ENCODE measurements around the gene WNT9A.

The WNT9A gene

DNA sequence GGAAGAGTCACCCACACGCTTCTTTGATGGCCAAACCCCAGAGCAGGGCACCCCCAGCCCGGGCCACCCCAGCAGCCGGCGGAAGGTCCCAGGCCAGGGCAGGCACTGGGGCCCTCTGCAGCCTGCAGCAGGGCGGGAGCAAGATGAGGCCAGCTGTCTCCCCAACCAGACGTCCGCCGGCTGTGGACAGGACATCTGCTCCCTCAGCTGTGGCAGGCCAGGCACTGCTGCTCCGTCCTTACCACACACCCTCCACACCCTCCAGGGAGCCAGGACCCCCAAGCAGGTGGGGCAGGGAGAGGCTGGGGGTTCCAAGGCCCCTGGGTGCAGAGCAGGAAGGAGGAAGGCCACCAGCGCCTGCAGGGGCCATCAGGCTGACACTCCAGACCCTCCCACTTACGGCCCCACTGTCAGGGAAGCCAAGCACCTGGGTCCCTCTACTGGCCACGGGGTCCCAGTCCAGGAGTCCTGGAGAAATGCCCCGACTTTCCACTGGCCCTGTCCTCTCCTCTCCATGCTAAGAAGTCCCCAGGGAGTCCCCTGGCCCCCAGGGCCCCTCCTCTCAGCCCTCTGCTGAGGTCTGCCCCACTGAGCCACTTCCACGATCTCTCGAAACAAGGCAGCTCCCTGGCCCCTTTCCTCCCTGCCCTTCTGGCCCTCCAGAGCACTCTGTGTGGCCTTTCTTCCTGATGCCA lies 5.6 kb downstream of the WNT9A start:
- in situ Hi-C loops (cut with HindIII; ENCODE audit: low sequenced_read_pairs) = no loop called here

DNA sequence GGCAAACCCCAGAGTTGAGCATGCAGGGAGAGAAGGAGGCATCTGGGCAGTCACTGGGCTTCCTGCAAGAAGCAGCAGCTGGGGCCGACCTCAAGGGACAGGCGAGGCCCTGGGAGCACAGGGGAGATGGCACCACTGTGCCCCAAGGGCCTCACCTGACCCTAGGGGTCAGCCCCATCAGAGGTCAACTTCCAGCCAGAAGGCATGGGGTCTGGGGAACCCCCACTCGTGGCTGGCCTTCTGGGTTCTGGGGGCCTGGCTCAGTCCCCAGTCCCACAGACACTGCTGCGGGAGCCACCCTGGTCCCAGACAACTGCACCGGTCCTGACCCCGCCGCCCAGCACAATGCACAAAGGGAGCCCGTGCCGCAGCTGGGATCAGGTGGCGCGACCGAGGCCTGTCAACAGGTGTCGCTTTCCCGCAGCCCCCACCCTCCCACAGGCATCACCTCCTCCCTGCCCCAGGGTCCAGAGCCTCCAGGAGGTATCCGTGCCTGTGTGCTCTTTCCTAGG lies 6.2 kb downstream of the WNT9A start:
- in situ Hi-C loops (cut with HindIII; ENCODE audit: low sequenced_read_pairs) = no loop called here

DNA sequence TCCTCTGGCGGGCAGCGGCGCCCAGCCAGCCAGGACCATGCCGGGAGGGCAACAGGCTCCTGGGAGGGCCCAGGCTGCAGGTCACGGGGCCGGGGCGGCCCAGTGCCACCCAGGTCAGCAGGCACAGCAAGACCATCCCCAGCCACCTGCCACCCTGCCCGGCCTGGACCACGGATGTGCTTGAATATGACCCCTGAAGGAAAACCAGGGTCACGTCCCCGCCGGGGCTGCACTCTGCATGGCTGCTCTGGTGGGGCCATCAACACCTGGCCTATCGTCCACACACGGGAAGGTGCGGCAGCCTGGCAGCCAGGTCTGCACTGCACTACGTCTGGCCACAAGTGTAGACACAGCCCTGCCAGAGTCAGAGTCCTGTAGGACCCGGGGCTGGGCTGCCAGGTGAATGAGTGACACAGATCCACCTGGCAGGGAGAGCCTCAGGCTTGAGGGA lies 6.9 kb downstream of the WNT9A start:
- in situ Hi-C loops (cut with HindIII; ENCODE audit: low sequenced_read_pairs) = no loop called here

DNA sequence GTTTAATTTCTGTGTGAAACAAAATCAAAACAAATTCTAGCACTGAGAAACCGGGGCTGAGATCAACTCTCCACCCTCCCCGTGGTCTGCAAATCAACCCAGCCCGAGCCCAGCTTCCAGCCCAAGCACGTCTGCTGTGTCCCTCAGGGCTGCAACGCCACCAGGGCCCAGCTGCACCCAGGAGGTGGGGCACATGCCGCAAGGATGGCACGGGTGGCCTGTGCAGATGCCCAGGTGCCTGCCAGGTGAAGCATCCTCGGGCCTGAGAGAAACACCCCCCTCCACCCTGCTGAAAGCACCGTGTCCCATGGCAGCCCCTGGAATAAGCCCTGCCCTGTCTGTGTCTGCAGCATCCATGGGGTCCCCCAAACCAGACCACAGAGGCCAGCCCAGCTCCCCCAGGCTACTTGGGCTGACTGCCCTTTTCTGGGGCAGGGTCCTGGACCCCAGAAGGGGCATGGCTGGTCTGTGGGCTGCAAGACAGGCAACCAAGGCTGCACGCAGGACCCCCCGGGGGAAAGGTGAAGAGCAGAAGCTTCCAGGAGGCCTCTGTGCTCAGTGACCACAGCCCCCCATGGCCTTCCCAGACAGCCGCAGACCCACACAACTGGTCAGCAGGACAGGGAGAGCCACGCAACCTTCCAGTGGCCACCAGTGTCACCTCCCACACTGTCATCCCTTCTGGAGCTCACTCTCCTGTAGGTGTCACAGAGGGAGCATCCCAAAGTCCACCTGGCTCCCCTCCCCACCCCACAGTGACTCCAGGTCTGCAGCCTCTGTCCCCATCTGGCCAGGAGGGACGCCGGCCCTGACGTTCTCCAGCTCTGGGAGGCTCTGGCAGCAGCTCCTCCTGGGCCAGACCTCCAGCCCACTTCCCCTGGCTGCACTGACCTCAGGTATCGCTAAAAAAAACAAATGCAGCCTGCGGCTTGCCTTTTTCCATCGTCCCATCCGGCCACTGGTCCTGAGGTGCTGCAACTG lies 7.7 kb downstream of the WNT9A start:
- in situ Hi-C loops (cut with HindIII; ENCODE audit: low sequenced_read_pairs) = no loop called here

DNA sequence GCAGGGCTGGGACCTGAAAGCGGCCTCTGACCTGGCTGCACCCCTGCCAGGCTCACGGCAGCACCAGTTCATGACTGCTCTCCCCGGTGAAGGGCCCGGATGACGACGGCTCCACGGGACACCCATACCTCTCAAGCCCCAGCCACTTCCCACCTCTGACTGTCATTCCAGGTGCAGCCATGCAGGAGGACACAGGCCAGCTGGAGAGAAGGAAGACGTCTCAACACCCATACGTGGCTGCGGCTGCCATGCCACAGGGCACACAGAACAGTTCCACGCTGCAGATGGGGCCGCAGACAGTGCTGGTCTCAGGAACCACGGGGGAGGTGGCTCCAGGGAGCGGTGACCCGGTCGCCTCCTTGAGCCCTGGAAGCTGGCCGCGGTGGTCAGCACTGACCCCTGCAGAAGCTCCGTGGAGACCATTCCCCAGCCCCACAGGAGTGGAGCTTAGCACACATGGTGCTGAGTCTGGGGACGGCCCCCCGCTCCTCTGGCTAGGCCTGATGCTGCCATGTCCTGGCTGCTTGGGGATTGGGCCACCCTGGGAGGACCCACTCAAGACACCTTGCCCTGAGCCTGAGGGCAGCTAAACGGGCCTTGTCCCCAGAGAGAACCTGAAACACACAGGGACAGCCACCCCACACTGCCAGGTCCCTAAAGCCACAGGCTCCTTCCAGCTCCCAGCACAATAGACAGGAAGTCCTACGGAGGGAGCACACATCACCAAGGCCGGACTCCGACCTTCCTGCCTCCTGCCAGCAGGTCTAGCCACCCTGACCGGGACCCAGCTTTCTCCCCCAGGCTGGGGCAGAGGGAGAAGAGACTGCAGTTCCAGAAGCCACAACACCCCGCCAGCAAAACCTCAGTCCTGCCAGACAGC lies 8.6 kb downstream of the WNT9A start:
- in situ Hi-C loops (cut with HindIII; ENCODE audit: low sequenced_read_pairs) = no loop called here

DNA sequence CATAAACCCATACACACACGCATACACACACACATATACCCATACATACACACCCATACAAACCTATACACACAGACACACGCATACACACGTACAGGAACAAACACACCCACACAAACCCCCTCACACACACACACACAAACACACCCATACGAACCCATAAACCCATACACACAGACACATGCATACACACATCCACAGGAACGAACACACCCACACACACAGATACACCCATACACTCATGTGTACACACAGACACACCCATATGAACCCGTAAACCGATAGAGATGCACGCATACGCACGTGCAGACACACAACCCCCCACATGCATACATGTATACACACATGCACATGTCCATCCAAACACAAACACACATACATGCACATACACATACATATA lies 9.5 kb downstream of the WNT9A start:
- in situ Hi-C loops (cut with HindIII; ENCODE audit: low sequenced_read_pairs) = no loop called here

DNA sequence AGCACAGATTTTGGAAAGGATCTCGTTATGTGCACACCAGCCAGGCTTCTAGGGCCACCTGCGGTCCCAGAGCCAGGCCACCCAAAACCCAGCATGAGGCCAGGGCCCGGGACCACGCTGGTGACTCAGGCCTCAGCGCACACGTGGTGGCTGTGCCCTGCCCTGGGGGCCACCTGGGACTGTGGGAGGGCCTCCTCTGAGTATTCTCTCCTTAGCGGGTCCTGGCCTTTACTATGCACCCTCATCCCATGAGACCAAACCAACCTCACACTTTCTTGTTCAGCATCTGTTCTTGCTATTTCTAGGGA lies 9.9 kb downstream of the WNT9A start:
- in situ Hi-C loops (cut with HindIII; ENCODE audit: low sequenced_read_pairs) = no loop called here

DNA sequence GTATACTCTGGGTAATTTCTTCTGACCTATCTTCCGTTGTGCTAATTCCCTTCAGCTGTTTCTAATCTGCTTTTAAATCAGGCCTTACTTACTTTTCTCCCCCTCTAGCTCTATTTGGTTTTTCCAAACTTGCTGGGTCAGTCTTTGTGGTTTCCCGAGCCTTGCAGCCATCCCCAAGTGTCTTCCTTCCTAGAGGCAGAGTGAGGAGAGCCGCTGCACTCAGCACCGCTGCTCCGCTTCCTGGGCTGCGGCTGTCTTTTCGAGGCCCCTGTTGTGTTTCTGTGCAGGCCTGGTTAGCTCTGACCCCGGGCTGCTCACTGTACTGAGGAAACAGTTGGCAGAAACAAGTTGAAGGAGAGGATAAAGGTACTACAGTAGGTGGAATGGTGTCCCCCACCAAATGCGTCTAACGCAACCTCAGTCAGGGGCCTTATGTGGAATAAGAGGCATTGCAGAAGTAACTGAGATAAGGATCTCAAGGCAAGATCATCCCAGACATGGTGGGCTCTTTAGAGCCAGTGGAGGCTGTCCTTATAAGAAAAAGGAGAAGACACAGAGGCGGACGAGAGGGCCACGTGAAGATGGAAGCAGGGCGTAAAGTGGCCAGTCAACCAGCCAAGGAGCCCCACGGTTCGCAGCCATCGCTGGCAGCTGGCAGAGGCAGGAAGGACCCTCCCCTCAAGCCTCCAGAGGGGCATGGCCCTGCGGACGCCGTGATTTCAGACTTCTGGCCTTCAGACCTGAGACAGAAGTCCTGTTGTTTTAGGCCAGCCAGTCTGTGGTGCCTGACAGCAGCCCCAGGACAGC lies 10.5 kb downstream of the WNT9A start:
- in situ Hi-C loops (cut with HindIII; ENCODE audit: low sequenced_read_pairs) = no loop called here

DNA sequence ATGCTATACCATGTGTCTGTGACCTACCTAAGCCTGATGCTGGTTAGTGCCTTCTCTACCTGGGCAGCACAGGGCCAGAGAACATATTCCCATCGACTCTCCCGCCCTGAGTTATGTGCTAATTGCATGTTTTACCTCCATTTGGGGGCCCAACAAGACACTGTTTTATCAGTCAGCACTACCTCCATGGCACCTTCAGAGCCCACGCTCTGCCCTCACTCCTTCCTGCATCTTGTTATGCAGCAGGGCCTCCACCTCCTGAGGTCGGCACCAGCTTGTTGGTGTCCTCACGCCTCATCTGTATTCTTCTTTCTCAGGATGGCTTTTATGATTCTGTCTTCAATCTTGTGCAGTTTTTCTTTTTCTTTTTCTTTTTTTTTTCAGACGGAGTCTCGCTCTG lies 11.9 kb downstream of the WNT9A start:
- in situ Hi-C loops (cut with HindIII; ENCODE audit: low sequenced_read_pairs) = no loop called here

DNA sequence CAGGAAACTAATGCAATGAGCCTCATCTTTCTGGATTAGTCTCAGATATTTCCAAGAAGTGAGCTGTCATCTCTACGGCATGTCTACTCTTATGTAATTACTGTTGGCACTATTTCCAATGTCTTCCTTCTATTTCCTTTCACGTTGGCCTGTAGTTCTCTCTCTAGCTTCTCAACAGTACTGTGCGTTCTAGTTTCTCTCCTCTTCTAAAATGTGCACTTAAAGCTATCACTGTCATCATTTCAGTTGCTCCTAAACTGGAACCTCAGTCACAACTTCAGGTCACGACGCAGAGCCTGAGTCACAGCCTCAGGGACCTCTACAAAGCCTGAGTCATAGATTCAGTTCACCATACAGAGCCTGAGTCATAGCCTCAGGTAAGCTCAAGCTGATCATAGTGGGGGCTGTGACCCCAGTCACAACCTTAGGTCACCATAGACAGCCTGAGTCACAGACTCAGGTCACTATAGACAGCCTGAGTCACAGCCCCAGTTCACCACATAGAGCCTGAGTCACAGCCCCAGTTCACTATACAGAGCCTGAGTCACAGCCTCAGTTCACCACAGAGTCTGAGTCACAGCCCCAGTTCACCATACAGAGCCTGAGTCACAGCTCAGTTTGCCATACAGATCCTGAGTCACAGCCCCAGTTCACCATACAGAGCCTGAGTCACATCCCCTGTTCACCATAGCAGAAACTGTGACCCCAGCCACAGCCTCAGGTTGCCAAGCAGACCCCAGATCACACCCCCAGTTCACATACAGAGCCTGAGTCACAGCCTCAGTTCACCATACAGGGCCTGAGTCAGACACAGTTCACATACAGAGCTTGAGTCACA lies 13.0 kb downstream of the WNT9A start:
- in situ Hi-C loops (cut with HindIII; ENCODE audit: low sequenced_read_pairs) = no loop called here

DNA sequence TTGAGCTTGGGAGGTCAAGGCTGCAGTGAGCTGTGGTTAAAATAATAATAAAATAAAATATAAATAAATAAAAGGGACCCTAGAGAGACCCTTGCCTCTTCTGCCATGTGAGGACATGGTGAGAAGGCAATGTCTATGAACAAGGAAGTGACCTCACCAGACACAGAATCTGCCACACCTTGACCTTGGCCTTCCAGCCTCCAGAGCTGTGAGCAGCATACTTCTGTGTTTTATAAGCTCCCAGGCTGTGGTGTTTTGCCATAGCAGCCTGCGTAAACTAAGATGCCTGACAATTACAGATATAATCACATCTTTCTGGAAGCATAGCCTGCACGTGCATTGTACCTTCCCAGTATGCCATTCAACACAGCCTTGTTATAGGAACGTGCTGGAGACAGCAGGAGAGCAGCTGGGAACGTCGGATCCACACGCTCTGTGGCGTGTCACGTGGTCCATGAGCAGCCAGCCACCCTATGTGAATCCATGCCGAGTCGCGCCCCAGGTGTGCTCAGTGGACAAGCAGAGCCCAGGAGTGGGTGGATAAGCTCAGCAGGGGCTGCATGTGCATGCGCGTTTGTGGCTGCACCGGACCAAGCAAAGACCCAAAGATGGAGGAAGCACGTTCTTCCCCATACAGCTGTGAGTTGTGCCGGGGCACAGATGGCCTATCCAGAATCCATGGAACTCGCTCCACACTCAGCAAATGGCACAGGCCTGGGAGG lies 17.8 kb downstream of the WNT9A start:
- in situ Hi-C loops (cut with HindIII; ENCODE audit: low sequenced_read_pairs) = no loop called here

DNA sequence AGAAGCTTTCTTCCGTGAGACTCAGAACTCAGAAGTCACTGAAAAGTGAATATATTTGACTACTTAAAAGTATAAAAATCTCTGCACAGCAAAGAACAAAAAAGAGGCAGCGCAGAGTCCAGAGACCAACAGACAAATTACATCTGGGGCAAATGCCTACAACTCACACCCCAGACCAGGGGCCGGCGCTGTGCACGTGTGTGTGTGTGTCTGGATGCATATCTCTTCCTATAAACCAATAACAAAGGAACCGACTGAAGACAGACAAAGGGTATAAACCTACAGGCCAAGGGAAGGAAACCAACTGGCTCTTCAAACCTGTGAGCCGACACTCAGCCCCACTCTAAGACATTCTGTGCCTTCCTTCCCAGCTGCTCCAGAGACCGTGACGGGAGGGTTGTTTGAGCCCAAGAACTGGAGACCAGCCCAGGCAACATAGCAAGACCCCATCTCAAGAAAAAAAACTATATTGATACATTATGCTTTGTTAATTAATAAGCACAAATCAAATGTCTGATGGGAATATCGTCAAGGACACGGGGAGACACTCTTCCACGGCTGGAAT lies 18.8 kb downstream of the WNT9A start:
- in situ Hi-C loops (cut with HindIII; ENCODE audit: low sequenced_read_pairs) = no loop called here

DNA sequence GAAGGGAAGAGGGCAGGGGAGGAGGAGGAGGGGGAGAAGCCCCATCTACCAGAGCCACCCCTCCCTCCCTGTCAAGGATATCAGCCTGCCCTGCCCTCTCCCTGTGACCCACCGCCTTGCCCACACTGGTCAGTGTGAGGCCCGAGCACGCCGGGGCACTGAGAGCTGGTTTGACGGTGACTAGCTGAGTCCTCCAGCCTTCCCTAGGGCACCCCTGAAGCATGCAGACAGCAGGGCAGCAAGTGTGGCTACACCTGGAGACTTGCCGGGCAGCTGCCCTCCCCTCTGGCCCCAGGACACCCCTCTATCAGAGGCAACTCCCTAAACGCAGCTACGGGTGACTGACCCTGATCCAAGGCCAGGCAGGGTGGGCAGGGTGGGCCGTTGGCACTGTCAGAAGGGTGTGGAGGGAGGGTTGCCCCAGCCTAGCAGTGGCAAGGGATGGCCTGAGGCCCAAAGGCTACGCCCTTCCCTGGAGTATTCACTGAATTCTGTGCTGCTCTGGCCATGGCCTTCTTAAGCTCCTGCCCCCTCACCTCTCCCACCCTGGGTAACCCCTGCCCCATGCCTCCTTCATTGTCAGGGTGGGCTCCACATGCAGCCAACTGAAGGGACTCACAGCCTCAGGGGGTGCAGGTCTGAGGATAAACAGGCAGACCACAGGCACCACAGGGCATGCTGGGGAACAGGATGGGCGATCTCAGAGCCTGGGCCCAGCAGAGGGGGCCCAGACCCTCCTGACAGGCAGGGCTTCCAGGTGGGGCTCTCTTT lies 19.6 kb downstream of the WNT9A start:
- in situ Hi-C loops (cut with HindIII; ENCODE audit: low sequenced_read_pairs) = no loop called here

DNA sequence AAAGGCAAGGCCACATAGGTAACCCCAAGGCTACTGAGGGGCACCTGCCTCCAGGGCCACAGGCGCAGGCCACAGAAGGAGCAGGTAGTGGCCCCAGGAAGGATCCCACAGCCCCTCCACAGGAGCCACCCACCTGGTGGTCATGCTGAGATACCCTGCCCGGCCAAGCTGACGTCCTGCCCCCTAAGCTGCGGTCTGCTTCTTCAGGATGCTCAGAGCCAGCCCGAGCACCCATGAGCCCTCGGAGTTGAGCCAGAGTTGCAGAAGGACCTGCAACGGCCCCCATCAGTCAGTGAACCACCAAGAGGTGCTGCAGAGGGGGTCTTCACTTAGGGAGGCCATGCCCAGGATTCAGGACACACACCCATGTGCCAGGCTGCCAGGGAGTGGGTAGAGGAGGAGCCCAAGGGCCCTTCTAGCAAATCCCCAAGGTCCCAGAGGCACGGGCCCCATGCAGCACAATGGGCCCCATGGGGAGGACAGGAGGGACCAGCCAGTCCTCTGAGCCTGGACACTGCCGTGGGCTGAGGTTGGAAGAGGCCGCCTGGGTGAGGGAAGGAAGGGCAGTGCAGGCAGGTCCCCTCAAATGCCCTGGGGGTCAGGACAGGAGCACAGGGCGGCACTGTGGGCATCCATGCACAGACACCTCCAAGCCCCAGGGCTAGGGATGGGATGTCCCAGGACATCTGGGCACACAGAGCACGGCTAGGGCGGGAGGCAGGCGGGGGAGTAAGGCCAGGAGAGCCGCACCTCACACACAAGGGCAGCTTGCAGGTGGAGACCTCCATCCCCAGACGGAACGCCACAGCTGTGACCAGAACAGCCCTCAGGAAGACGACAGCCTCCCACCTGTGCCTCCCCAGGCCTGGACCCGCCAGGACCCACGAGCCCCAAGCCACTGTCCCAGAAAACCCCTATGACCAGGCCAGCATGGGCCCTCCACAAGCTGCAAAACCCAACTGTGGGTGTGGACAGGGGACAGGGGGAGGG lies 20.5 kb downstream of the WNT9A start:
- in situ Hi-C loops (cut with HindIII; ENCODE audit: low sequenced_read_pairs) = no loop called here

DNA sequence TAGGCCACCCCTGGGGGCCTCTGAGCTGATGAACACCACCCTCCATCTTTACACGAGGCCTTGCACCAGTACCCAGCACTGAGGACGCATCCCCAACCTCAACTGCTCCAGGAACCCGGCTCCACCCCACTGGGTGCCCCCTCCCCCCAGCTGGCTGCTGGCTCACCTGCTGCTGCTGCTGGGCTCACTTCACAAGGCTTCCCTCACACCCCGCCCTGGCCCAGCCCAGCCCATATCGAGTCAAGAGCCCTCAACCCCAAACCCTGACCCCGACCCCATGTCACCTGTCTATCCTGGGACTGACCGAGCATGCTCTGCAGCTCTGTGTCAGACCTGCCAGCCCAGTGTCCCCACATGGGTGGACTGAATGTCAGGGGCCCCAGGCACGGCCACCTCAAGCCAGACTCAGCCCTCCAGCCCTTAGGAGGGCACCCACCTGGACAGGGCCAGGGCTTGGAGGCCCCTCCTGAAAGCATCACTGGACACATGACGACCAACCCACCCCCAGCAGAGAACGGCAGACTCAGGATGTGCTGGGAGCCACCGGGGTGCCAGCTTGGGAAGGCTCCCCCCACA lies 21.4 kb downstream of the WNT9A start:
- in situ Hi-C loops (cut with HindIII; ENCODE audit: low sequenced_read_pairs) = no loop called here

DNA sequence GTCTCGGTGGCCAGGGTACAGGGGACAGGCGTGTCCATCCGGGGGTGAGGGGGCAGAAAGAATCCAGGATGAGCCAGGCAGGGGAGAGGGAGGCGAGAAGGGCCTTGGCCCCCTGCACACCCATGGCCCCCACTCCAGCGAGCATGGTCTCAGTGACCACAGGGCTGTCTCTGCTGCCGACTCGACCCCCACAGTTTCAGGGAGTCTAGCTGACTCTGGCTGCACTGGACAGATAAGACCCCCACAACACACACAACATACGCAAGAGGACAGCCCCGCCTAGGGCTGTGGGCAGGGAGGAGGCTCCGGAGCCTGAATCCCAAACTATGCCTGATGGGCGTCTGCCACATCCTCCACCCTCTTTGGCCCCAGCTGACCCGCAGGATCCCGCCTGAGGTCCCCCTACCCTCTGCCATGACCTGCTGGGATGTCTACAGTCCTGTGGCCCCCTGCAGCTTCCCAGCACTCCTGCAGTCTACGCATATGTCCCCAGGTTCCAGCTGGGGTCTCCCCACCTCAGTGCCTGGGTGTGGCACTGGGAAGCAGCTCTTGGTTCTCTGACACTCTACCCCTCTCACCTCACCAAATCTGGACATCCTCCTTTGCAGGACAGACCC lies 22.0 kb downstream of the WNT9A start:
- in situ Hi-C loops (cut with HindIII; ENCODE audit: low sequenced_read_pairs) = no loop called here

All from endothelial cell of hepatic sinusoid (primary cell).